Amygdala (tissue), 56 donors: Measurements from ENCODE around the gene THAP9.
A peak's percentile ranks its signal among the peaks of the same experiment; 100 is the strongest.
"Not testable (repeated sequence)": the region's sequence is repeated elsewhere in the genome, so short reads cannot be mapped to it uniquely, and the experiment has no call there.

ENCODE experiments used
- DNase-seq, 56 donors: peaks; one replicate each; lab custom pipeline; 2025; lab: John Stamatoyannopoulos, UW

THAP9 gene

DNA sequence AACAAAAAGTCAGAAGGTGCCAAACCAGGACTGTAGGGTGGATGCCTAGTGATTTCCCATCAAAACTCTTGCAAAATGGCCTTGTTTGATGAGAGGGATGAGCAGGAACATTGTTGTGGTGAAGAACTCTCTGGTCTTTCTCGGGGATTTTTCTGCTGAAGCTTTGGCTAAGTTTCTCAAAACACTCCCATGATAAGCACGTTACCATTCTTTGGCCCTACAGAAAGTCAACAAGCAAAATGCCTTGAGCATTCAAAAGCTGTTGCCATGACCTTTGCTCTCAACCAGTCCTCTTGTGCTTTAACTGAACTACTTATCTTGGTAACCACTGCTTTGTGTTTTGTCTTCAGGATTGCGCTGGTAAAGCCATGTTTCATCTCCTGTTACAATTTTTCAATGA, 6.6 kb upstream of the THAP9 start:
- DNase-seq: no peak

GRCh38 chr4:82896755-82897154, 3.8 kb upstream of the THAP9 start:
- DNase-seq: no peak

GRCh38 chr4:82898322-82899243, 2.0 kb upstream of the THAP9 start:
- peak in 1 of 56 donors; percentile 1 for DNase-seq

GRCh38 chr4:82899374-82900065, 1.0 kb upstream of the THAP9 start:
- no peak for DNase-seq

- DNase-seq: peak in 1 of 56 donors; percentile 40
These were observed 497 bp upstream of the THAP9 start for GRCh38 chr4:82900066-82900410.

DNA sequence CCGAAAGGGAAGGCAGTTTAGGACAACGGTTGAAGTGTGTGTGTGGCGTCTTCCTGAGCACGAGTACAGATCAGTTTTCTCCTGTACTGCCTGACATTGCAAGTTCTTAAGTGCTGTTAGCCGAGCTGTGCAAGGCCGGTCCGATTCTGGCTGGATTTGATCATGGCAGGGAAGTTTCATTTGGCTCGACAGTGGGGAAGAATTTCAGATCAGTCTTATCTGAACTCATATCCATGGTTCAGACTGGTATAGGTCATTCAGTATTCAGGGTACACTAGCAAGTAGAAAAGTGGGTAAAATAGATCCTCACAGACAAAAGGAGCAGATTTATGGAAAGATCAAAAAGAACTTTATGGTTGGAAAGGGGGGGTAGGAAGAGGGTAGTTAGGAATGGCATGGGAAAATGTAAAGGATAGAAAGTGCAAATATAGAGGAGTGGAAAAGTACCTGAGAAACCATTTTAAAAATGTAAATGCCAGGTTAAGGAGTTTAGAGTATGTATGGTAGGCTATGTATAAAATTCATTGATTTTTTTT, 716 bp downstream of the THAP9 start:
- peak in 2 of 56 donors; percentile 60 to 71 for DNase-seq

- no peak for DNase-seq
These were observed 3.2 kb downstream of the THAP9 start for GRCh38 chr4:82903737-82904136.

GRCh38 chr4:82905205-82905604, 4.7 kb downstream of the THAP9 start:
- DNase-seq: no peak

- DNase-seq: no peak
These were observed 5.9 kb downstream of the THAP9 start for GRCh38 chr4:82906469-82906868.

GRCh38 chr4:82909326-82909725, 8.8 kb downstream of the THAP9 start:
- DNase-seq: no peak

GRCh38 chr4:82913305-82913704, 12.8 kb downstream of the THAP9 start:
- no peak for DNase-seq

GRCh38 chr4:82913968-82914367, 13.4 kb downstream of the THAP9 start:
- not testable (repeated sequence) for DNase-seq

- peak in 14 of 56 donors; percentile 1 to 39 (median 6) for DNase-seq
These were observed 17.6 kb downstream of the THAP9 start for GRCh38 chr4:82918091-82918490.

GRCh38 chr4:82919386-82919785, 18.9 kb downstream of the THAP9 start:
- no peak for DNase-seq

DNA sequence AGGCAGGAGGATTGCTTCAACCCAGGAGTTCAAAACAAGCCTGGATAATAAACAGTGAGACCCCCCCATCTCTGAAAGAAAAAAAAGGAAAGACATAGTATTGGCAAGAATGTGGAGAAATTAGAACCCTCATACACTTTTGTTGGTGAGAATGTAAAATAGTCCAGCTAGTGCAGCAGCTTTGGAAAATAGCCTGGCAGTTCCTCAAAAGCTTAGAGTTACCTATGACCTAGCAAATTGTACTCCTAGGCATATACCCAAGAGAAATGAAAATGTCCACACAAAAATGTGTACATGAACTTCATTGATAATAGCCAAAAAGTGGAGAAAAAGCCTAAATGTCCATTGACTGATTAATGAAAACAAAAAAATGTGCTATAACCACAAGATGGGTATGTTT, 21.3 kb downstream of the THAP9 start:
- DNase-seq: no peak

- DNase-seq: no peak
These were observed 30.6 kb downstream of the THAP9 start for GRCh38 chr4:82930848-82931755.

GRCh38 chr4:82934441-82934840, 33.9 kb downstream of the THAP9 start:
- DNase-seq: no peak

GRCh38 chr4:82939414-82939813, 38.9 kb downstream of the THAP9 start:
- DNase-seq: no peak

DNA sequence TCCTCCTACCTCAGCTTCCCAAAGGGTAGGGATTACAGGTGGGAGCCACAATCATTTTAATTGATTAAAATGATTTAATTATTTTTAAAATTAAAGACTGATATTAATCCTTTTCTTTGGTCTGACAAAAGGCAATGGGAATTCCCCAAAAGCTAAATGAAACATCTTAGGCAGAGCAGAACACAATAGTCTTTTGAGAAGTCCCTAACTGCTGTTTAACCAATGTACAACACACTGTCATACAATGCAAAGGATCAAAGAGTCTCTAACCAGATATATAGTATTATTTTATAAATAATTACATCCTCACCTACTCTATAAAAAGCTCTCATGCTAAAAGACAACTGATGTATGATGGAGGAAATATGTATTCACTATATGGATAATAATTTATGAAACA, 47.0 kb downstream of the THAP9 start:
- DNase-seq: no peak

DNA sequence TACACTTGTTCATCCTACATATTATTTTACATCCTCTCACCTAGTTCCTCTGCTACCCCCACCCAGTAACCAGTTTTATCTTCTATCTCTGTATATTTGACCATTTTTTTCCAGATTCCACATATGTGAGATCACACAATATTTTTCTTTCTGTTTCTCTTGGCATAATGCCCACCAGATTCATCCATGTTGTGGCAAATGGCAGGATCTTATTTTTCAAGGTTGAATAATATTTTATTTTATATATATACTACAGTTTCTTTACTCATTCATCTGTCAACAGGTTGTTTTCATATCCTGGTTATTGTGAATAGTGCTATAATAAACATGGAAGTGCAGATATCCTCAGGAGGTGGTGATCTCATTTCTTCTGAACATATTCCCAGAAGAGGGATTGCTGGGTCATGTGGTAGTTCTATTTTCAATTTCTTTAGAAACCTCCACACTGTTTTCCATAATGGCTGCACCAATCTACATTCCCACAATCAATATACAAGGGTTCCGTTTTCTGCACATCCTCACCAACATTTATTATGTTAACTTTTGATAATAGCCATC, 48.2 kb downstream of the THAP9 start:
- no peak for DNase-seq
